ENCODE results near the gene SPC24. TPM values are rescaled to one million over a fixed set of nuclear protein-coding genes. Genes with fewer than 3 reads are reported as not detected.

The SPC24 gene
- total RNA-seq, 2 experiments from 2014 or later: 60.5 to 70.9 TPM

DNA sequence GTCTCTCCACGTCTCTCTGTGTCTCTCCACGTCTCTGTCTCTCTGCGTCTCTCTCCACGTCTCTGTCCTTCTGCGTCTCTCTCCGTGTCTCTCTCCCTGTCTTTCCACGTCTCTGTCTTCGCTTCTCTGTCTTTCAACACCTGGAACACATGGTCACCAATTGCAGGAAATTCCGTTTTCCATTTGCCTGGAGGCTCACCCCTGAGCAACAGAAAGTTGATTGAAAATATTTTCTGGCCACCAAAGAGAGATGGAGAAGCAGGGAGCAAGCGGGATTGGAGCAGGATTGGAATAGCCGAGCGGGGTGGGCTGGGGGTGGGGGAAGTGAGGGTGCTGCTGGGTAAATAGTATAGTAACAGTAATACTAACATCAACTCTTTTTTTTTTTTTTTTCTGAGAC is 40.1 kb upstream of the SPC24 start:
- no peak for DNase-seq

DNA sequence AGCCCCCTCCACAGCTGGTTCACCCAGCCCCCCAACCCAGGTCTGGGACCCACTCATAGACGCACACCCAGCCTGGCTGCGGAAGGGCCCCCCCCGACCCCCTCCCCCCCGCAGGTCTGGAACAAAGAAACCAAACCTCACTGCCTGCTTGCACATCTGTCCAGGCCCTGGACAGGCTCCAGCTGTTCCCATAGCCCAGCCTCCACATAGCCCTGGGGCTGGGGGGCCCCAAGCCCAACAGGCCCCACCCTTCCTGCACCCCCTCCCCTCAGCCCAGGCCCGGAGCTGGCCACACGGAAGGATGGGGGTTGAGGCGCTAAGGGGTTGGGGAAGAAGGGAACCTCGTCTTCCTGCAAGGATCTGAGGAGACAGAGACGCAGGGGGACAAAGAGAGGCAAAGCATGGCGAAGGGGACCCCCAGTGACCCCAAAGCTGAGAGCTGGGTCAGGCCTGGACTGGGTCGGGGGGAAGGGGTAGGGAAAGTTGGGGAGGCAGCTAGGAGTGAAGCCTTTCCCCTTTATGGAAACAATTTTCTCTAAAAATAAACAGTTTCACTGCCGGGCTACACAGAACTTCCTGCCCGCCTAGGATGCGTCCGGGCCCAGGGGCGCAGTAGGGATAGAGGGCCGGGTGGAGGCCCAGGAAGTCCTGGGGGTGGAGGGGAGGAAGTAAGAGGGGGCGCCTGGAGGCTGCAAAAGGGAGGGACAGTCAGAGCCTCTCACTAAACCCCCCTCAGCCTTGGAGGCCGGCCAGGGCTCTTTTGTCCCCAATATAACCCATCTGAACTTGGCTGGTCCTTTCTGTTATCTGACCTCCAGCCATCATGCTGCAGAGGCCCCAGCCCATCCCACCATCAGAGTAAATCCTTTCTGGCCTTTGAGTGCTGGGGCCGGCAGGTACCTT is 39.3 kb upstream of the SPC24 start:
- no peaks in the 10 kb centered on the region for H3K36me3 Mint-ChIP-seq (ENCODE audit: low read depth)
- H3K4me1 Mint-ChIP-seq (ENCODE audit: low read depth): peaks cover 7% of the 10 kb centered on the region
- POLR2A ChIA-PET: no interaction called here
- H3K4me3 Mint-ChIP-seq: no peak overlapping the region
- no peak for ATAC-seq
- no peaks in the 10 kb centered on the region for H3K9me3 Mint-ChIP-seq
- CTCF ChIA-PET: no interaction called here
- peak; percentile 22 for DNase-seq
- no peak overlapping the region for H3K27ac Mint-ChIP-seq
- TF ChIP-seq, protein P1, sequence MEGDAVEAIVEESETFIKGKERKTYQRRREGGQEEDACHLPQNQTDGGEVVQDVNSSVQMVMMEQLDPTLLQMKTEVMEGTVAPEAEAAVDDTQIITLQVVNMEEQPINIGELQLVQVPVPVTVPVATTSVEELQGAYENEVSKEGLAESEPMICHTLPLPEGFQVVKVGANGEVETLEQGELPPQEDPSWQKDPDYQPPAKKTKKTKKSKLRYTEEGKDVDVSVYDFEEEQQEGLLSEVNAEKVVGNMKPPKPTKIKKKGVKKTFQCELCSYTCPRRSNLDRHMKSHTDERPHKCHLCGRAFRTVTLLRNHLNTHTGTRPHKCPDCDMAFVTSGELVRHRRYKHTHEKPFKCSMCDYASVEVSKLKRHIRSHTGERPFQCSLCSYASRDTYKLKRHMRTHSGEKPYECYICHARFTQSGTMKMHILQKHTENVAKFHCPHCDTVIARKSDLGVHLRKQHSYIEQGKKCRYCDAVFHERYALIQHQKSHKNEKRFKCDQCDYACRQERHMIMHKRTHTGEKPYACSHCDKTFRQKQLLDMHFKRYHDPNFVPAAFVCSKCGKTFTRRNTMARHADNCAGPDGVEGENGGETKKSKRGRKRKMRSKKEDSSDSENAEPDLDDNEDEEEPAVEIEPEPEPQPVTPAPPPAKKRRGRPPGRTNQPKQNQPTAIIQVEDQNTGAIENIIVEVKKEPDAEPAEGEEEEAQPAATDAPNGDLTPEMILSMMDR (IDR thresholded peaks at IDR 0.05): no peak
- H3K27me3 Mint-ChIP-seq: peaks cover 12% of the 10 kb centered on the region
- intact Hi-C loops (cut with micrococcal nuclease): no loop called here

More for the DNA sequence above, 40.1 kb upstream of the SPC24 start:
- peak overlapping the region; percentile 23 for H3K4me3 Mint-ChIP-seq
- no peaks in the 10 kb centered on the region for H3K9me3 Mint-ChIP-seq
- H3K27ac Mint-ChIP-seq: no peak overlapping the region
- no peaks in the 10 kb centered on the region for H3K36me3 Mint-ChIP-seq (ENCODE audit: low read depth)
- POLR2A ChIA-PET: no interaction called here
- TF ChIP-seq, protein P1 (IDR thresholded peaks at IDR 0.05): no peak
- ATAC-seq: no peak
- H3K4me1 Mint-ChIP-seq (ENCODE audit: low read depth): peaks cover 7% of the 10 kb centered on the region
- H3K27me3 Mint-ChIP-seq: peaks cover 12% of the 10 kb centered on the region
- intact Hi-C loops (cut with micrococcal nuclease): no loop called here
- CTCF ChIA-PET: no interaction called here

DNA sequence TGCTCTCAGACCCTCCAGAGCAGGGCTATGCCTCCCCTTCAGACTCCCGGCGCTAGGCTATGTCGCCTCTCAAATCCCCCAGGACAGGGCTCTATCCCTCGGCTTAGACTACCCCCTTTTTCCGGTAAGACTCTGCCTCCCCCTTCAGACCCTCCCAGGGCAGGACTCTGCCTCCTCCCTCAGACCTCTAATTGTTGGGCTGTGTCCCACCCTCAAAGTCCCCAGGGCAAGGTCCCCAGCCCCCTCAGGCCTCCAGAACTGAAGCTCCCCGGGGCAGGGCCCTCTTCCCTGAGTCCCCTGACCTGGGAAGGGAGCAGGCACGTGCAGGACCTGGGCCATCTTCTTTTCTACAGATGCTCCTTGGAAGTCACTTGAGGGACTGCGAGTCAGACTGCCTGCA is 38.6 kb upstream of the SPC24 start:
- no peak overlapping the region for H3K4me3 Mint-ChIP-seq
- no peak overlapping the region for H3K27ac Mint-ChIP-seq
- peaks cover 7% of the 10 kb centered on the region for H3K4me1 Mint-ChIP-seq (ENCODE audit: low read depth)
- TF ChIP-seq, protein P1 (IDR thresholded peaks at IDR 0.05): no peak
- CTCF ChIA-PET: no interaction called here
- no peaks in the 10 kb centered on the region for H3K9me3 Mint-ChIP-seq
- no peaks in the 10 kb centered on the region for H3K36me3 Mint-ChIP-seq (ENCODE audit: low read depth)
- intact Hi-C loops (cut with micrococcal nuclease): no loop called here
- ATAC-seq (no peak), DNase-seq (no peak)
- H3K27me3 Mint-ChIP-seq: peaks cover 12% of the 10 kb centered on the region
- POLR2A ChIA-PET: no interaction called here

DNA sequence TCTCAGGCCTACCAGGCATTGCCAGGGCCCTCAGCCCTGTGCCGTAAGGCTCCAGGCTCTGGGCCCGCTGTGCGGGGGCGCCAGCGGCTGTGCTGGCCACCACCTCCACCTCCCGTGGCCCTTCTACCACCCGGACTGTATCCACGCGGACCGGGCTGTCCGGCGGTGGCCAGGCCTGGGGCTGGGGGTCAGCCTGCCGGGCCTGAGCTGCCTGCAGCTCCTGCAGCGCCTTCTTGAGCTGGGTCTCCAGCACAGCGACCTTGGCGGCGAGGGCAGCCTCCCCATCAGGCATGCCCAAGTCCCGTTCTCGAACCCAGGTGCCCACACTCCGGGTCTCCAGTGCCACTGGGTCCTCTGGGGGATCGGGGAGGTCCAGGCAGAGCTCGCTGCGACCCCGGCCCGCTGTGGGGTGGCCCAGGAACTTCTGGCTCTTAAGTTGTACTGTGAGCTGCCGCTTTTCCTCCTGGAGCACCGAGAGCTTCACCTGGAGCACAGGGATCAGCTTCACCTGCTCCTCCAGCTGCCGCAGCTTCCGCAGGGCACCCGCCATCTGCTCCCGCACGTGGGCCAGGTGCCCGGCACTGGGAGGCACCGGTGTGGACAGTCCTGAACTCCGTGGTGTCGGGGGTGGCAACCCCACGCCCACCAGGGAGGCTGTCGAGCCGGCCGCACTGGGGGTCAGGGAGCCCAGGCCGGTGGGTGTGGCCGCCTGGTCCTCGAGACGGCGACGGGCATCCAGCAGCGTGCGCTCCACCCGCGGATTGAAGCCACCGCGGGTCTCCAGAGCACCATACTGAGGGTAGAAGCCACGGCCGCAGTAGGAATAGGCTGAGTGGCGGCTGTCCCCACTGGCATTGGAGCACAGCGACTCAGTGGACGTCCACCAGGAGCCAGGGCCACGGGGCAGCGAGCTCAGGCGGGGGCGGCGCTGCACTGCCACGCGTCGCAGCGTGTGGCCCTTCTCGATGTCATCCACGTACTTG is 37.7 kb upstream of the SPC24 start:
- intact Hi-C loops (cut with micrococcal nuclease): no loop called here

More for the DNA sequence above, 37.7 kb upstream of the SPC24 start:
- no peak overlapping the region for H3K27ac Mint-ChIP-seq
- ATAC-seq (no peak), DNase-seq (no peak)
- no peaks in the 10 kb centered on the region for H3K9me3 Mint-ChIP-seq
- POLR2A ChIA-PET: no interaction called here
- peaks cover 12% of the 10 kb centered on the region for H3K27me3 Mint-ChIP-seq
- CTCF ChIA-PET: no interaction called here
- H3K36me3 Mint-ChIP-seq (ENCODE audit: low read depth): no peaks in the 10 kb centered on the region
- TF ChIP-seq, protein P1 (IDR thresholded peaks at IDR 0.05): no peak
- peaks cover 7% of the 10 kb centered on the region for H3K4me1 Mint-ChIP-seq (ENCODE audit: low read depth)
- H3K4me3 Mint-ChIP-seq: no peak overlapping the region

Measured in activated CD8-positive, alpha-beta T cell treated with anti-CD3 and anti-CD28 coated beads for 36 hours (primary cell).